HG02610 (cell line): ENCODE measurements around the gene RORB.
"Not testable (repeated sequence)": the region's sequence is repeated elsewhere in the genome, so short reads cannot be mapped to it uniquely, and the experiment has no call there.

Experiments used
- ATAC-seq: cut with Tn5 transposase; IDR thresholded peaks from one replicate; pipeline ENCODE4 v1.9.1; 2021; ENCODE audit warnings: mild to moderate bottlenecking, moderate library complexity; ENCODE audit not compliant: unreplicated experiment

RORB gene

DNA sequence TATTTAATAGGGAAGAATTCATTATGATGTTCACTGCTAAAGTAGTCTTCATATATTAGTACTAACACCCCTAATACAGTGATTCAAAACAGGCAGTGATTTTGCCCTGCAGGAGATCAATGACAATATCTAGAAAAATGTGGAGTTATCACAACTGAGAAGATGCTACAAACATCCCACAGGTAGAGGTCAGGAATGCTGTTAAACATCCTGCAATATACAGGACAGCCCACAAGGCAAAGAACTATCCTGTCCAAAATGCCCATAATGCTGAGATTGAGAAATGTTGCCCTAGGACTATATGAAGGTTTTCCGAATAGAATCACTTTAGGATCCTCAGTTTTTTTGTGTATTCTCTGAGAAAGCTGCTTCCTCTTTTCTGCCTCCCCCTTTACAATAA is 15.3 kb downstream of the RORB start:
- no peak for ATAC-seq

DNA sequence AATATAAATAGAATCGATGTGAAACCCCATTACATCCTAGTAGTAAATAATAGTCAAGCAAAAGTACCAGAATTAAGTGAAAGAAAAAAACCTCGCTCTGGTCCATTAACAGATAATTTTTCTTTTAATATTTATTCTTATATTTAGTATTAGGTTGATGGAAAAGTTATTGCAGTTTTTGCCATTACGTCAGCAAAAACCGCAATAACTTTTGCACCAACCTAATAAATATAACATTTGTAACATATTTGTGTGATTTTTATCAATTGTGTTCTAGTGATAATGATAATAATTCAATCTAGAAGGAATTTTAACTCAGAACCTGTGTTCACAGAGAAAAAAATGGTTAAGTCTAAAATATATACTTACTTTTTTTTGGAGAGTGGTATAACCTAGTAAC is 16.1 kb downstream of the RORB start:
- no peak for ATAC-seq

DNA sequence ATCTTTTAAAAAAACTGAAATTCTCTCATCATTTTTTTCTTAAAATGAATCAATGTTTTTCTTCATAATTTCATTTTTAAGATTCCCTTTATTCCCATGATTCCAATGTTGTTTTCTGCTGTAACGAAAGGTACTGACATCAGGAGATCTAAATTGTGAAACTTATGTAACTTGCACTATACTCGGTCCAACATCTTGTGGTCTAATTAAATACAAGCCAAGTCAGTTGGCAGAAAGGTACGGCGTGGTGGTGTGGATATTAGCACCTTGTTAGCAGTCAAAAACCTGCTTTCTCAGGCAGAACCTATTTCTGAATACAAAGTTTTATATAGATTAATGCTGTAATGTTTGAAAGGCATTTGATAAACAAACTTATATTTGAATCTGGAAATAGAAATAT is 20.1 kb downstream of the RORB start:
- ATAC-seq = no peak

DNA sequence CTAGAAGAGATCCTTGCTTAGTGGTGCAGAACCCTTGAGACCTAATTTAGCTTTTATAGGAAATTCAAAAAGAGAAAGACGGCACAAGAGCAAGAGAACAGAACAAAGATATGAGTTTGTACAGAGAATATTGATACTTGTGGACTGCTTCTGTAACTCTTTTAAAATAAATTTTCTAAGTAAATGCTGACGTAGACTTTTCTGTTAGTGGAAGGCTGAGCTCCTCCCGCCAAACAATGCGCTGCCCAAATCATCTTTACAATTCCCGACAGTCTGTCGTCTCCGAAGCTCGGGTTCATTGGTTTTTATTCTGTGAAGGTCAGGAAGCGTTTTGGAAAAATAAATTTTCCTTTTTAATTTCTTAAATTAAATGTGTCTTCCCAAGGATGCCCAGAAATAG is 22.3 kb downstream of the RORB start:
- ATAC-seq = no peak

DNA sequence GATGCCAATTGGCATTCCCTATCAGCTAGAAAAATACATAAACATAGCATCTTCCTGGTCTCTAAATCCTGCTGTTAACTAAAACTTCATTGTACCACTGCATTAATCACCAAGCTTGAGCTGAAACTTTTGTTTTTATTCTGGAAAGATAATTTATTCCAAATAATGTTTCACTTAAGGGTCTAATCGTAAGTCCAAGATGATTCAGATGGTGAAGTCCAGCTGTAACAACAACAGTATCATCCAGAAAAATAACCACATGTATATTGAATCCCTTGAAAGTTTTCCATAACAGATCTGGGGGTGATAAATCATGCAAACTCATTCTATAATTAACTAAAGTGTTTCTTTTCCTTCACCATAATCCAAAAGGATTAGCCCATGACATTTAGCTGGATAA is 23.9 kb downstream of the RORB start:
- ATAC-seq = no peak

DNA sequence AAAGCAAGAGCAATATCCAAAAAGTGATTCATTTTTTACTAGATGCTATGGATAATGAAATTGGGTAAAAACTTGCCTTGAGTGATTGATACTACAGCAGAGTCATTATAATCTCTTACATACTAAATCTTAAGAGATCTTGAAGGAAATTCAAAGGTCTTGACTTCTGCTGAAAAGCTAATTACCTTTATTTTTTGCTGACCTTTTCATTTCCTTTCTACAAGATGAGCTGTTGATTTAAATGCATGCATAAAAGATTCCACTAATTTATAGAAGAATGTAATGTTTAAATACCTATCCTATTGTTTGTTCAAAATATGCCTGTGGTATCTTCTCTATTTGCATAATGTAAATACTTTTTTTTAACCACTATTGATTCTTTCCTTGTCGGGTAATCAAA is 27.2 kb downstream of the RORB start:
- no peak for ATAC-seq

DNA sequence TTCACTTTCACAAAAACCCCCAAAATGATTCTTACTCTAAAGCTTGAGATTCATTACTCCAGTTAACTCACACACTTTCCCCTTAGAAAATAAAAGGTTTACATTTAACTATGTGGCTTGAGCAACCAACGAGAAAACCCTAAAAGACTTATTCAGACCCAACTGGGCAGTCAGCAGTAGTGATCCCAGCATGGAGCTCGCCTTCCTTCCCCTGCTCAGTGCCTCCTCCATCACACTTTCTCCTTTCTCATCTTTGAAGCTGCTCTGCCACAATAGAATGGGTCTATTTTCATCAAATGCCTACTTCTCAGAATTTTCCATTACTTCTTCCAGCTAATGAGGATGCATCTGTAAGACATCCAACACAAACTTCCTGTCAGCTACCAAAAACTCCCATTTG is 29.1 kb downstream of the RORB start:
- no peak for ATAC-seq

DNA sequence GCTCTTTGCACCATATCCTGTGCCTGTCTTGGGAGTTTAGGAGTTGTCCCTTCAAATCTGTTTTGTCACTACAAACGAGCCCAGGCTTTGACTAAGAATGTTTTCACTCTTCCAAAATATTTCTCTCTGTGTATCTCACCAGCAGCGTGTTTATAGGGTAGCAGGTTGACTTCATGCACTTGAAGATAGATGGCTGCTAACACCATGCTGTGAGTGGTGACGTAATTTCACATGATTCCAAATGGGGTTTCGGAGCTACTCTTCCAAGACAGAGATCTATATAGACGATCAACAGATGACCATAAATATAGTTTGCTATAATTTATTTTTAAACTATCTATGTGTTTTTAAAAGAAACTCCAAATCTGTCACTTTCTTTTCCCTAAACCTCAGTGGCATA is 30.6 kb downstream of the RORB start:
- ATAC-seq = no peak

DNA sequence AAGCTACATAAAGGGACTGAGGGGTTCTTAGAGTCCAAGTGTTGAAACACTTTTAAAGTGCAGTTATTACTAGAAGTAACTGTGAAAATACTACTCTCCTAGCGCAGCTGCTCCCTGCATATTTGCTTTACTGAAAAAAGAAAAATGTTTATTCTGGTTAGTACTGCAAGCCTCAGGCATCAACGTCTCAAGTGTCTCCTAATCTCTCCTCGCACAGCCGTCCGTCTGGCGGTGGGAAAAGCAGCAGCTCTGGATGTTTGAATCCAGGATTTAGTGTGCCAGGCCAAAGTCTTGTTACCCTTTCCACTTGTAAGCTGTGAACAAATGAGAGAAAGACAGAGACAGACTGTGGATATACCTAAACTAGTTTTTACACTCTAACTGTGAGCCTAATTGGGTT is 31.1 kb downstream of the RORB start:
- ATAC-seq = no peak

DNA sequence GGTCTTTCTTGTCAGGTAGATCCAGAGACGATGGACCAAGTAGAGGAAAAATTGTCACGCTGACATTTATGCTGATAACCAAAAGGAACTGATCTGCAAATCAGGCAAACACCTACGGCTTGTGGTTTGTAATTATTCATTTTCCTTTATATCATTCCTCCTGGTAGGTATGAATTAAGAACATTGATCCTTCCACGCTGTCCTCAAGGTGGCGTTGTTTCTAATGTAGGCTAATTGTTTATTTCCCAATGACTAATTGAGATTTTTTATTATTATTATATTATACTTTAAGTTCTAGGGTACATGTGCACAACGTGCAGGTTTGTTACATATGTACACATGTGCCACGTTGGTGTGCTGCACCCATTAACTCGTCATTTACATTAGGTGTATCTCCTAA is 33.3 kb downstream of the RORB start:
- not testable (repeated sequence) for ATAC-seq

DNA sequence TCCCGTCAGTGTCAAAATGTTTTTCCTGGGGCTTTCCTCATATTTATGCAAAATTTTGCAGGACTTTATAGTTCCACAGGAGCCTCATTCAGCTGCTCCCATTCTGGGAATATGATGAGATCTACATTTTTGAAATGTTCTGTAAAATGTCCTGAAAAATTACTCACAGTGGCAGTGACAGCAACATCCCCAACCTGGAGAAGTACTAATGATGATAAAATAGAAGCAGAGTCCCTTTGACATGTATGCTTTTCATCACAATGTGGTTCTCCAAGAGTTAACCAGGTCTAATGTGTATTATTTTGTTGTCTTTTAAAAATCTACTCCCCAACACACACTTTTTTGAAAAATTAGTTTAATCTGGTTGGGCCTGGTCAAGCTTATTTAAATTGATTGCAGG is 36.1 kb downstream of the RORB start:
- no peak for ATAC-seq

DNA sequence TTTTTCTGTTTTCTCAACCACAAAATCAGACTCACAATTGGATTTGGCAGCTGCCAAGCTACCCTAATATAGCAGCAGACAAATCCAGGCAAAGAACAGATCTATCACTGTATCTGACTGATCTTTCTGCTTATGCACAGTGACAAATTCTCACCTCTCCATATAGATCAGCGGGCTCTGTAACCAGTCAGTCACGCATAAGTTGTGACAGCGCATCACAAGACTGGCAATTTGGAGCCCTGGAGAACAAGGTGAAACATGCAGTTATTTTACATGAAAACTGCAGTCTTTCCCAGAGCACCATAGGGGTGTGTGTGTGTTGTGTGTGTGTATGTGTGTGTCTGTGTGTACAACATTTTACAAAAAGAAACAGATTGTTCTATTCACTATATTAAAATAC is 37.7 kb downstream of the RORB start:
- ATAC-seq = no peak

DNA sequence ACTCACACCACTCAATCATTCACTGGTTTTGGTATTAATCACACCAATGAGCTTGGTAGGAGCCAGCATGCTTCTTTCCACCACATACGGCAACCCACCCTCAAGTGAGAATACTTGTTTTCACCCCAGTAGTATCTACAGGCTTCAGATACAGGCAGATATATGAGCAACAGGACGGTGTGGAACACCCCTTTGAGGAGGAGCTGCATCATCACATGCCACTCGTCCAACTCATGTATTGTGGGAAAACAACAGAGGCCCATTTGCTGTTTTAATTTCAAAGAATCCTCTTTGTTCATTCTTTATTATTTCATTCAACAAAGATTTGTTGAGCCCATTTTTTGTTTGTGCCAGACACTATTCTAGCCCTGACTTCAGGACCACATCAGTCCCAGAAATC is 46.0 kb downstream of the RORB start:
- no peak for ATAC-seq

DNA sequence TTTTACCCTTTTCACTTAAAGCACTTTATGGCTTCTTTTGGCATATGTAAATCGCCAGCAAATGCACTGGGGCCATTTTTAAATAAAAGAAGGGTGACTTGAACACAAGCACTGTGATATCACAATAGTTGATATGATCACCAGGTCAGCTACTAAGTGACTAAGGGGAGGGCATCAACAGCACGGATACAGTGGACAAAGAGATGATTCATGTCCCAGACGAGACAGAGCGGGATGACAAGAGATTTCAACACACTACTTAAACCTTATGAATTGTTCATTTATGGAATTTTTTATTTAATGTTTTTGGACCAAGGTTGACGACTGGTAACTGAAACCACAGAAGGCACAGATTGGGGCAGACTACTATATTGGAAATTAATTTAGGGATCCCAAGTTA is 54.1 kb downstream of the RORB start:
- ATAC-seq = no peak

DNA sequence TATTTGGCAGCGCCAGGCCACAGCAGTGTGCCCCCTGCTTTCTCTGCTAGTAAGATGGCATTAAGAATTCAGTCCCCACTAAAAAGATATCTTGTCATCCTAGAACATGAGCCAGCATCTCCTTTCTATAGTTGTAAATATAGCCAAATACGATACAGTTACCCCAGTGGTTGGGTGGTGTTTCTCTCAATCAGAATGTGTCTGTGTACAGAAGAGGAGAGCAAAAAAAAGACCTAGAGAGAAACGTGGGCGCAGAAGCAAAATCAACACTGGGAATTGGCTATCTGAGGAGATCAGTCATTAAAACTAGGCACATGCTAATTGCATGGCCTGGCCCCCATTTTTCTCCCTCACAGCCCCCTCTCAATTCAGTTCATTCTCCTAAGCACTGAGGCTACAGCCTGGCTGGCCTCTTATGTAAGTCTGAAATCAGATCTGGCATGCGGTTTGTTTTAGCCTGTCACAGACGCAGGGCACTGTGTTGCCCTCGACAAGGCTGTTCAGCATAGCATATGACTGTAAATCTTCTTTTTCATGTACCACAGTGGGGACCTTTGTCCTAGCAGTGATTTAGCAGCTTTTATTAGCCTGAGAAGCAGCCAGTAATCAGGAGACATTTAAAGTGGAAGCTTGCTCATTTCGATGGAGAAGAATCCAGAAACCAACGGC is 57.8 kb downstream of the RORB start:
- no peak for ATAC-seq

DNA sequence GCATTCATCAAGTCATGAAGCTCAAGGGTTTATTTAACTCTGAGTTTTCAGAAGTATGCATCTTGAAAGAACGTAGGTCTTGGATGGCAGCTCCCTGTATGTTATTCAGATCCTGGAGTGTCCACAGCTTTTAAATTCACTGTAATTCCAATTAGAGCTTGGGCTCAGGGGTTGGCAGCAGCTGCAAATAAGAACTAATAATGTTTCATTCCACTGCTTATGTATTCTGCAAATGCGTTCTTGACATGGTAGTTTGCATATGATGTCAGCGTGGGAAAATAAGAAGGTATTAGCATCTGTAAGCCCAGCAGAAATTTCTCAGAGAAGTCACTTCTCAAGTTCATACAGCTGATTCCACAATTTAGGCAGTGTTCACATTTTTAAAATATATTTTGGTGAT is 58.4 kb downstream of the RORB start:
- ATAC-seq = no peak

DNA sequence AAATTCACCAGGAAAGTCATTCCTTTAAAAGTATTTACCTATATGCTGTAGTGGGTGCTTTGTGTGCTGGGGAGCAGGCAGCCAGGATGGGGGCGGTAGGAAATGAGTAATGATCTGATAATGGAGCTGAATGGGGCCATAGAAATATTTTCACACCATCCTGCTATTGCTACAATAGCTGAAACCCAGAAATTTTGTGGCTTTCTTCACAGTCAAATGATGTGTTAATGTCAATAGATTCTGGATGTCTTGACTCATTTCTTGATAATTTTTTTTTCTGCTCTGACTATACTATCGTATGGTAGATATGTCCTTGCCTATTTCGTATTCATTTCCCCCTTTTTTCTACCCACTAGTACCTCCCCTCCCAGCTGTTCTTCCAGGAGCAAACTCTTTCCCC is 59.5 kb downstream of the RORB start:
- ATAC-seq = peak; percentile 90

DNA sequence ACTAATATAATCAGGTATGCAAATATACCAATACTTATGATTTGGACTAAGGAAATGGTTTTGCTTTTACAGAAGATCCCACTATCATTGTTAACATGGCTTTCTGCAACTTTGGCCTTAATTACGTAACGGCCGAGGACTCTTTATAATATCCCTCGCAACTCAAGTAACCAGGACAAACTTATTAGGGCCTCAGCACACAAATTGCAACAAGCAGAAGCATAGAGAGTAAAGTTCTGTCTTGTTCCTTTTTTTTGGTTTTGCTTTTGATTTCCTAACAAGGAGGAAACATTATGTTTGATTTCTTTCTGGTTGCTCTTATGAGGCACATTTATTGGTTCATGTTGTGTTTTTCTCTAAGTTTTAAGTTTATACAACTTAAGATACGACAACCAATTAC is 60.4 kb downstream of the RORB start:
- peak; percentile 12 for ATAC-seq

DNA sequence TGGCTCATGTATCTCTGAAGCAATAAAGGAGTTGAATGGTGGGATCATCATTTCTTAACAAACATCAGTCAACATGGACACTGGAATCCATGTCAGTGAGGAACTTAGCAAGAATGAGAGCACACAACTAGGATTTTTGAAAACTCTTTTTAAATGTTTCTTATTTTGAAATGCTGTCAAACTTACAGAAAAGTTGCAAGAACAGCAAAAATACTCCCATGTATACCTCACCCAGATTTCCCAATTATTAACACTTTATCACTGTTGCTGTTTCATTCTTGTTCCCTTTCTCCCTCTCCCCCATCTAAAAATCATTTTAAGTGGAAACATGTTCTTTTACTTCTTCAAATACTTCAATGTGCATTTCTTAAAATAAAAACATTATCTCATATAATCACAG is 65.5 kb downstream of the RORB start:
- ATAC-seq = no peak

DNA sequence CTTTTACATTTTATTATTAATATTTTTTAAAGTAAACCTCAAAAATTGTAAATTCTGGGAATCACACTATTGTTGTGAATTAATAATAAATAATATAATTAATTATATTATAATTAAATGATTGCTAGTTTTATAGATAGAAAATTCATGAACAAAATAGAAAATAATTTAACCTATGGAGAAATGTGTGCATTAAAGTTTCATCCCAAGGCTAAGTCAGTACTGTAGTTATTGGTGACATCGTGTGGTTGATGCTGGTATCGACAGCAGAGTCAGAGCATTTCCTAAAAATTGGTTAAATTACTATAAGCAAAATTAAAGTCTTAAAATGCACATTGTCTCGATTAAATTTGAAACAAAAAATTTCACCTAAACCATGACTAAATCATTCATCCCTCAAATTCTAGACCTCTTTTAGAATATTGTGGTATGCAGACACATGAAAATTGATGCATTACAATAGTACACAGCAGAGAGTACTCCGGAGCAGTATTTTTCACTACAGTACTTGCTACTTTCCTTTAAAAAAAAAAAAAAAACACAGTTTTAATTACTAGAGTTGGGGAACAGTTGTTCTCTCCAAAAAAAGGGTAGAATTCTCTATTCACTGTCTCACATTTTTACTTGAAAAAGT is 73.9 kb downstream of the RORB start:
- ATAC-seq = peak; percentile 75

DNA sequence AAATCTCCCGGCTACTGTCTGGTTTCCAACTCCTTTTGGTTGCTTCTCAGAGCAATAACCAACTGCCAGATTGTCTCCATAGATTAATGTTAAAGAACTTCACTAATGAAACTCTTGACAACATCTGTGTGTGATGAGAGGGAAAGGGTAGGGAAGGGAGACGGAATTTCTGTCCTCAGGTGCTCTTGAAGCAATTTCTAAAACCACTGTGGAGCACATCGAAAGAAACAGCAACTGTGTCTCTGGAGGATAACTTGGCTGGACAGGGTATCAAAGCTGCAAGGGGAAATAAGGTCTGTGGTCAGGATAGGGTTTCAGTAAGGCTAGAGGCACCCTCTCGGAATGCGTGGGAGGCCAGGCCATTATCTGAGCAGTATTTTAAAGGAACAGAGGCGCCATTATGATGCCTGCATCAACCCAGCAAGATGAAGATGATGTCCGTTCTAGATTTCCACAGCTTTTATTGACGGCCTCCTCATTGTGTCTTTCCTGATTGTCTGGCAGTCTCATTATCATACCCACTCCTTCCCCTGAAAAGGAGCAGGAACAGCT is 76.6 kb downstream of the RORB start:
- ATAC-seq = peak; percentile 66

DNA sequence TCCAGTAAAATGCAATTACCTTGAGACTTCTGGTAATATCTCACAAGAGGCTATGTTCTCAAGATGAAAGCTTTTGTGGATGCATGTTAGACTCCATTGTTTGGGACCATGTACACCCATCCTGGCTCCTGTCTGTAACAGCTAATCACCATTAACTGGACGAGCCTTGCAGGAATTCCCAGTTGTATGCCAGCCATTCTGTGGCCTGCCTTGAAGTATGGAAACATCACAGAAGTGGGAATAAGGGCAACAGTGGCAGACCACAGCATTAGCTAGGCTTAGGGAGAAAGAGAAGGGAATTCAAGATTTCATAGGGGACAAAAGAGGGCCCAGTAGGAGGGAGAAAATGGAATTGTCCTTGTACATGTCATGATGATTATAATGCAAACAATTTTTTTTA is 79.0 kb downstream of the RORB start:
- ATAC-seq = no peak

DNA sequence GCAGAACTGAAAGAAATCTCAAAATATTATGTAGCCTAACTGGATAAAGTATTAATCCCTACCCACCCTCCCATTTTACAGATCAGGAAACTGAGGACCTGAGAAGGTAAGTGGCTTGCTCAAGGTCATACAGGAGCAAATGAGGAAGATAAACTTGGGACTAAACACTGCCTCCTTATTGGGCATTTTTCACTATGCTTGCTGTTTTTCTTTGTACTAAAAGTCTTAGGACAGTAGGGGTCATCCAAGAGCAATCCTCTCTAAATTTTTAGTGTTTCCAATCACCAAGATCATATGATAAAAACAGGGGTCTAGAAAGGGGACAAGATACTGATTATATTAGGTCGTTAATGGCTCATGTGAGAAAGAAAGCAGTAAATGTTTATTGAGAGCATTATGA is 80.8 kb downstream of the RORB start:
- ATAC-seq = no peak
